Sigmoid colon (tissue), 7 donors: ENCODE measurements around the gene BRF1. TPM values are rescaled to one million over a fixed set of nuclear protein-coding genes. Genes with fewer than 3 reads are reported as not detected.

Source experiments
- DNase-seq: peaks from one replicate; pipeline ENCODE4 v3.0.0-alpha.2; 2019
- H3K27ac ChIP-seq, 4 donors: fragments of 200-600 bp; sonication (generic); one replicate each; pipeline ENCODE4 v1.5.1; 2016 to 2019; ENCODE audit warnings: mild to moderate bottlenecking in 1 of 4
- H3K27me3 ChIP-seq, 3 donors: fragments of 200-600 bp; sonication (generic); one replicate each; pipeline ENCODE4 v1.5.1; 2019; ENCODE audit warnings: mild to moderate bottlenecking in 1 of 3
- H3K36me3 ChIP-seq, 4 donors: fragments of 200-600 bp; sonication (generic); one replicate each; pipeline ENCODE4 v1.5.1; 2016 to 2019
- H3K4me1 ChIP-seq, 4 donors: fragments of 200-600 bp; sonication (generic); one replicate each; pipeline ENCODE4 v1.5.1; 2017 to 2019
- H3K4me3 ChIP-seq, 4 donors: fragments of 200-600 bp; sonication (generic); one replicate each; pipeline ENCODE4 v1.5.1; 2017 to 2019; ENCODE audit warnings: mild to moderate bottlenecking in 2 of 4, moderate library complexity in 1 of 4
- H3K9me3 ChIP-seq, 4 donors: fragments of 200-600 bp in 3 of 4; sonication (generic) in 3 of 4; one replicate each; pipeline versions ENCODE4 v1.5.1 to v1.6.1; 2013 to 2019
- CTCF ChIP-seq, 4 experiments: fragments of 450-650 bp in 3 of 4; fragments of 200-600 bp in 1 of 4; IDR thresholded peaks; one replicate each; pipeline ENCODE4 v1.5.1; 2016 to 2019; ENCODE audit warnings: antibody characterized with exemption in 4 of 4, mild to moderate bottlenecking in 3 of 4, moderate library complexity in 2 of 4
- EP300 ChIP-seq, 4 donors: sonication (generic); formaldehyde crosslinking; IDR thresholded peaks; one replicate each; pipeline ENCODE4 v1.6.1; 2017; ENCODE audit warnings: antibody characterized with exemption in 4 of 4
- POLR2A ChIP-seq, 2 donors: fragments of 450-650 bp; IDR thresholded peaks; one replicate each; pipeline ENCODE4 v1.6.1; 2016; ENCODE audit warnings: antibody characterized with exemption in 2 of 2, mild to moderate bottlenecking in 2 of 2, moderate library complexity in 2 of 2
- POLR2AphosphoS5 ChIP-seq, 4 donors: sonication (generic); formaldehyde crosslinking; IDR thresholded peaks; one replicate each; pipeline ENCODE4 v1.6.1; 2017; ENCODE audit warnings: antibody characterized with exemption in 4 of 4
- WGBS, 2 donors: extraction: QIAGEN DNeasy Blood & Tissue Kit; methylation state at CpG; one replicate each; pipeline ENCODE4 v1.1.7; 2013; 5-methylcytosine and 5-hydroxymethylcytosine counted together
- intact Hi-C: fragments of 100-400 bp; cut with DNase I; formaldehyde crosslinking; loops from one replicate; pipeline ENCODE4 v1.15.1; 2023
- polyA plus RNA-seq, 3 donors: library from polyadenylated mRNA; stranded (reverse); fragments of 200-250 nt; gene quantifications; one replicate each; pipeline ENCODE4 v1.2.3, GENCODE V29; 2013
- total RNA-seq, 4 donors: library from RNA; depleted of rRNA; stranded (reverse); fragments of >200 nt; gene quantifications; one replicate each; pipeline ENCODE4 v1.1.0, GENCODE V29; 2016
- donor health status: healthy with polysubstance abuse.
- donor health status: Bipolar disorder and iron deficiency.
- donor health status: healthy.

Gene BRF1
- total and polyA plus RNA-seq, 7 donors: 9.0 to 39.2 (median 23.7) TPM

- no peaks in the 10 kb centered on the region for H3K9me3 ChIP-seq
- no peak overlapping the region for H3K4me3 ChIP-seq
- H3K27ac ChIP-seq: peak overlapping the region; percentile 27 to 67 (median 48)
- no peak for DNase-seq
- WGBS, 2 donors: 58 to 85% methylated on average over 20 of the region's 20 CpGs
- intact Hi-C loops: no loop called here
- no peaks in the 10 kb centered on the region for H3K36me3 ChIP-seq
- H3K27me3 ChIP-seq: no peaks in the 10 kb centered on the region
- peaks cover 0 to 51% (median 22%) of the 10 kb centered on the region in 4 donors for H3K4me1 ChIP-seq
- no peak for TF ChIP-seq POLR2AphosphoS5 (IDR thresholded peaks at IDR 0.05)
- TF ChIP-seq CTCF (IDR thresholded peaks at IDR 0.05): no peak
- no peak for TF ChIP-seq POLR2A (IDR thresholded peaks at IDR 0.05)
- TF ChIP-seq EP300 (IDR thresholded peaks at IDR 0.05): no peak
These were observed 40.3 kb upstream of the BRF1 start for GRCh38 chr14:105340821-105341733.

DNA sequence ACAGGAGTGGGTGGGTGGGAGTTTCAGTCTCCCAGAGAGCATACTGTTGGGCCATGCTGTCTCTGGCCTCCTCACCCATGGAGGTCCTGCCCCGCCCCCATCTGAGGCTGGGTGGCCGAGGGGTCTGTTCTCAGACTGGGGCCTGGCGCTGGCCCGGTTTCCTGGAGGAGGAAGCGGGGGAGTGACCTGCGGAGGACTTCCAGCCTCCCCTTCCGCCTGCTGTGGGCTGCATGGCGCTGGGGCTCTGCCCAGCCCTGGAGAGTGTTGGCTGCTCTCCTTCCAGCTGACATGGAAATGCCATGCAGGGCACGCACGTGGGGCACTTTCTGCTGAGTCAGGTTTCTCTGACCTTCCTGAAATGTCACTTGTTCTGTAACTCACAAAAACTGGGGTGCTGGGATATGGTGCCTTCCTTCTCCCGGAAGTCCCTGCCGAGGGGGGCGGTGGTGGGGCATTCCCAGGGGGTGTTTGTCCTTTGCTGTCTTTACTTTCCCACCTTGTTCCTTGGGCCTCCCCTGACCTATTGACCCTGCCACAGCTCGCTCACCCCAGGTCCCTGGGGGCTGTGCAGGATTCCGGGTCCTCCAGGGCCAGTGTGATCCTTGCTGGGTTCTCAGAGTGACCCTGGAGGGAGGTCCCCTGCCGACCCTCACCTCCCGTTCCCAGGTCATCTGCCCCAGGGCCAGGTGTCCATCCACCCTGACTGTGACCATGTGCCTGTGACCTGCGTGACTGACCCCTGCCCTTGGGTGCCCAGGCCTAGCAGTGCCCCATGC is 37.4 kb upstream of the BRF1 start:
- DNase-seq: no peak
- intact Hi-C loops: no loop called here
- H3K27ac ChIP-seq: peak overlapping the region in 1 of 4 donors; percentile 19
- no peaks in the 10 kb centered on the region for H3K36me3 ChIP-seq
- WGBS, 2 donors: 78 to 87% methylated on average over 18 of the region's 18 CpGs
- H3K4me3 ChIP-seq: no peak overlapping the region
- no peaks in the 10 kb centered on the region for H3K27me3 ChIP-seq
- no peak for TF ChIP-seq POLR2A (IDR thresholded peaks at IDR 0.05)
- TF ChIP-seq CTCF (IDR thresholded peaks at IDR 0.05): no peak
- no peak for TF ChIP-seq EP300 (IDR thresholded peaks at IDR 0.05)
- peak in 2 of 4 donors; percentile 17 to 26 for TF ChIP-seq POLR2AphosphoS5 (IDR thresholded peaks at IDR 0.05)
- peaks cover 0 to 53% (median 22%) of the 10 kb centered on the region in 4 donors for H3K4me1 ChIP-seq
- no peaks in the 10 kb centered on the region for H3K9me3 ChIP-seq

DNA sequence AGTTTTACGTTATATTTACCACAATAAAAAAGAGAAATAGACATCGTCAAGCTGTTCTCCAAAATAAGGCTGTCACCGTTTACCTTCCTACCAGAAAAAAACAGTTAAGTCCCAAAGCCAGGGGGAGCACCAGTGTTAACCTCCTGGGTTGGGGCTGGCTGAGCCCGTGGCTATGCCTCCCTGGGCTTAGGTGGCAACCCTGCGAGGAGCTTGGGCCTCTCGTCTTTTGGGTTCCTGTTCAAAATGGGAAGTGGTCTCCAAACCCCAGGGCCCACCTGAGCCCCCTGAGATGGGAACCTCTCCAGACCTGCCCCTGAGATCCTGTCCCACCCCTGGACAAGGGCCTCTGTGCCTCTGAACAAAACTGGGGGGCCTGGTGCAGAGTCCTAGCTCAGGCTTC is 36.6 kb upstream of the BRF1 start:
- TF ChIP-seq EP300 (IDR thresholded peaks at IDR 0.05) (no peak), POLR2A (IDR thresholded peaks at IDR 0.05) (no peak), CTCF (IDR thresholded peaks at IDR 0.05) (no peak), POLR2AphosphoS5 (IDR thresholded peaks at IDR 0.05) (no peak)
- DNase-seq: no peak
- H3K36me3 ChIP-seq: no peaks in the 10 kb centered on the region

GRCh38 chr14:105336477-105337287 is 35.9 kb upstream of the BRF1 start:
- Histone ChIP-seq H3K27me3 (no peaks in the 10 kb centered on the region), H3K27ac (no peak overlapping the region), H3K4me1 (peaks cover 0 to 44% (median 20%) of the 10 kb centered on the region in 4 donors), H3K4me3 (no peak overlapping the region), H3K9me3 (no peaks in the 10 kb centered on the region), H3K36me3 (no peaks in the 10 kb centered on the region)
- TF ChIP-seq POLR2A (IDR thresholded peaks at IDR 0.05) (no peak), EP300 (IDR thresholded peaks at IDR 0.05) (no peak), POLR2AphosphoS5 (IDR thresholded peaks at IDR 0.05) (no peak), CTCF (IDR thresholded peaks at IDR 0.05) (no peak)
- intact Hi-C loops: no loop called here
- 95 to 97% methylated on average over 26 of the region's 26 CpGs for WGBS, 2 donors
- no peak for DNase-seq

More for the DNA sequence above, 36.6 kb upstream of the BRF1 start:
- intact Hi-C loops: no loop called here
- WGBS, 2 donors: 85 to 87% methylated on average over 6 of the region's 6 CpGs
- Histone ChIP-seq H3K9me3 (no peaks in the 10 kb centered on the region), H3K27me3 (no peaks in the 10 kb centered on the region), H3K4me3 (no peak overlapping the region), H3K27ac (no peak overlapping the region), H3K4me1 (peaks cover 0 to 48% (median 22%) of the 10 kb centered on the region in 4 donors)
